ENCODE data around the gene CXCR6. TPM values are rescaled to one million over a fixed set of nuclear protein-coding genes. Genes with fewer than 3 reads are reported as not detected.
A peak's percentile ranks its signal among the peaks of the same experiment; 100 is the strongest.

Gene CXCR6
- total and polyA plus RNA-seq, 2 of the 13 experiments (the other 11 are each of a cell fraction or from before 2014, with no cell fraction given) = not detected

GRCh38 chr3:45995236-45996192 is 52.2 kb downstream of the CXCR6 start, which contains the start of gene FYCO1 (continued):
- no peak for TF ChIP-seq ZBTB37 (CRISPR knock-in tag; IDR thresholded peaks at IDR 0.05)
- TF ChIP-seq ZSCAN25 (CRISPR knock-in tag; IDR thresholded peaks at IDR 0.05) = peak; percentile 25; the same call in 1 of the 2 replicates
- peak; percentile 86 for TF ChIP-seq TIGD3 (CRISPR knock-in tag; IDR thresholded peaks at IDR 0.05; ENCODE audit: borderline replicate concordance)
- TF ChIP-seq ZNF607 (CRISPR knock-in tag; IDR thresholded peaks at IDR 0.05; ENCODE audit: borderline replicate concordance) = no peak
- no peak for TF ChIP-seq RORA (CRISPR knock-in tag; IDR thresholded peaks at IDR 0.05)
- TF ChIP-seq ZNF761 (CRISPR knock-in tag; conservative IDR thresholded peaks at IDR 0.05) = peak; percentile 75; the same call in 1 of the 2 replicates
- TF ChIP-seq ZNF646 (CRISPR knock-in tag; IDR thresholded peaks at IDR 0.05) = no peak
- TF ChIP-seq SOX5 (CRISPR knock-in tag; IDR thresholded peaks at IDR 0.05; ENCODE audit: borderline replicate concordance) = 0 out of 2 replicates have a peak, but pooled peaks have one; percentile 12
- peak; percentile 27; the same call in 1 of the 2 replicates for TF ChIP-seq RXRB (CRISPR knock-in tag; IDR thresholded peaks at IDR 0.05; ENCODE audit: borderline replicate concordance)
- 0 out of 2 replicates have a peak, but pooled peaks have one; percentile 75 for TF ChIP-seq DNMT1 (CRISPR knock-in tag; IDR thresholded peaks at IDR 0.05)
- no peak for TF ChIP-seq HOXA9 (CRISPR knock-in tag; IDR thresholded peaks at IDR 0.05; ENCODE audit: borderline replicate concordance)
- peak; percentile 12; the same call in 1 of the 2 replicates for TF ChIP-seq ZNF331 (CRISPR knock-in tag; IDR thresholded peaks at IDR 0.05)
- TF ChIP-seq ZBTB38 (CRISPR knock-in tag; IDR thresholded peaks at IDR 0.05) = peak; percentile 22; the same call in 1 of the 2 replicates
- peak; percentile 13; the same call in 1 of the 2 replicates for TF ChIP-seq MNT (IDR thresholded peaks at IDR 0.05)
- TF ChIP-seq FOXO4 (CRISPR knock-in tag; conservative IDR thresholded peaks at IDR 0.05) = no peak
